T-helper 9 cell (primary cell): ENCODE results near the gene PHKG1.
"Not testable (repeated sequence)": the region's sequence is repeated elsewhere in the genome, so short reads cannot be mapped to it uniquely, and the experiment has no call there.

Source experiments
- DNase-seq: peaks from one replicate; pipeline ENCODE4 v3.0.0-alpha.2; 2020

Gene PHKG1

GRCh38 chr7:56033671-56034432 lies 58.9 kb downstream of the PHKG1 start:
- DNase-seq, result peak; percentile 52

DNA sequence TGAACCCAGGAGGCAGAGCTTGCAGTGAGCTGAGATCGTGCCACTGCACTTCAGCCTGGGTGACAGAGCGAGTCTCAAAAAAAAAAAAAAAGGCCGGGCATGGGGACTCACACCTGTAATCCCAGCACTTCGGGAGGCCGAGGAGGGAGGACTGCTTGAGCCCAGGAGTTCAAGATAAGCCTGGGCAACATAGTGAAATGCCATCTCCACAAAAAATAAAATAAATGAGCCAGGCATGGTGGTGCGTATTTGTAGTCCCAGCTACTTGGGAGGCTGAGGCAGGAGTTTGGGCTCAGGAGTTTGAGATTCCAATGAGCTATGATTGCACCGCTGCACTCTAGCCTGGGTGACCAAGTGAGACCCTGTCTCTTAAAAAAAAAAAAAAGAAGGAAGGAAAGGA lies 60.2 kb downstream of the PHKG1 start:
- DNase-seq, result not testable (repeated sequence)

DNA sequence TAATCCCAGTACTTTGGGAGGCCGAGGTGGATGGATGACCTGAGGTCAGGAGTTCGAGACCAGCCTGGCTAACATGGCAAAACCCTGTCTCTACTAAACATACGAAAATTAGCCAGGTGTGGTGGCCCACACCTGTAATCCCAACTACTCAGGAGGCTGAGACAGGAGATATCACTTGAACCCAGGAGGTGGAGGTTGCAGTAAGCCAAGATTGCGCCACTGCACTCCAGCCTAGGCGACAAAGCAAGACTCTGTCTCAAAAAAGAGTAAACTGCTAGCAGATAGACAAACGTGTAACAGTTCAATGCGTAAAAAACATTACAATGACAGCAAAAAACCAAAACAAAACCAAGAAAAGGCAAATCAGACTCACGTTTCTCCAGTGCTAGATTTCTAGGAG lies 61.2 kb downstream of the PHKG1 start:
- not testable (repeated sequence) for DNase-seq

GRCh38 chr7:56030340-56030739 lies 62.4 kb downstream of the PHKG1 start:
- no peak for DNase-seq
